RWPE2 (cell line): ENCODE results near the gene LDB2.

ENCODE experiments used
- ATAC-seq: fragments of 200-7000 bp; cut with Tn5 transposase; 3 replicates; pipeline ENCODE4 v1.9.1; 2021; ENCODE audit warnings: low read depth
- DNase-seq: peaks from one replicate; pipeline ENCODE4 v3.0.0-alpha.2; 2020; ENCODE audit warnings: low spot score
- H3K27ac ChIP-seq: fragments of 450-650 bp; 2 replicates; pipeline ENCODE4 v1.5.1; 2017; ENCODE audit warnings: mild to moderate bottlenecking; ENCODE audit not compliant: poor library complexity, severe bottlenecking
- H3K27me3 ChIP-seq: fragments of 250-450 bp; sonication (Bioruptor Pico); 2 replicates; pipeline ENCODE4 v1.5.1; 2021; ENCODE audit warnings: mild to moderate bottlenecking, moderate library complexity; ENCODE audit not compliant: insufficient read depth, poor library complexity, severe bottlenecking
- H3K36me3 ChIP-seq: fragments of 250-450 bp; sonication (Bioruptor Pico); 2 replicates; pipeline ENCODE4 v1.5.1; 2020; ENCODE audit warnings: low read depth, mild to moderate bottlenecking, moderate library complexity
- H3K4me1 ChIP-seq: fragments of 250-450 bp; sonication (Bioruptor Pico); 2 replicates; pipeline ENCODE4 v1.5.1; 2021; ENCODE audit warnings: mild to moderate bottlenecking, moderate library complexity; ENCODE audit not compliant: insufficient read depth, poor library complexity, severe bottlenecking
- H3K4me3 ChIP-seq: fragments of 250-450 bp; sonication (Bioruptor Pico); 2 replicates; pipeline ENCODE4 v1.5.1; 2021; ENCODE audit warnings: mild to moderate bottlenecking, moderate library complexity; ENCODE audit not compliant: severe bottlenecking
- H3K9me3 ChIP-seq: fragments of 250-450 bp; sonication (Bioruptor Pico); 2 replicates; pipeline ENCODE4 v1.5.1; 2021; ENCODE audit warnings: mild to moderate bottlenecking, moderate library complexity; ENCODE audit not compliant: severe bottlenecking
- CTCF ChIP-seq: fragments of 450-650 bp; IDR thresholded peaks from one replicate; pipeline ENCODE4 v1.5.1; 2017; ENCODE audit warnings: mild to moderate bottlenecking, moderate library complexity; ENCODE audit not compliant: poor library complexity, severe bottlenecking

Gene LDB2

GRCh38 chr4:16897991-16898827 is at the start of gene LDB2:
LDB2 (minus strand) TSS chr4:16898645.
- Histone ChIP-seq H3K36me3 (no peaks in the 10 kb centered on the region), H3K4me1 (no peaks in the 10 kb centered on the region), H3K27ac (no peak within 1 kb of the TSS), H3K27me3 (peaks cover 17% of the 10 kb centered on the region), H3K9me3 (no peaks in the 10 kb centered on the region), H3K4me3 (no peak within 1 kb of the TSS)
- no peak; the same call in 2 of the 3 replicates for ATAC-seq
- TF ChIP-seq CTCF, result no peak
- DNase-seq, result no peak

- no peaks in the 10 kb centered on the region for H3K4me1 ChIP-seq
- no peak overlapping the region for H3K4me3 ChIP-seq
- H3K9me3 ChIP-seq, result no peaks in the 10 kb centered on the region
- H3K36me3 ChIP-seq, result no peaks in the 10 kb centered on the region
- no peaks in the 10 kb centered on the region for H3K27me3 ChIP-seq
- H3K27ac ChIP-seq, result no peak overlapping the region
- no peak for ATAC-seq
- no peak for DNase-seq
- TF ChIP-seq CTCF, result no peak
These were observed 44.0 kb upstream of the LDB2 start for GRCh38 chr4:16942491-16942890.

- DNase-seq, result no peak
- no peaks in the 10 kb centered on the region for H3K27me3 ChIP-seq
- ATAC-seq, result no peak
- no peaks in the 10 kb centered on the region for H3K36me3 ChIP-seq
- TF ChIP-seq CTCF, result no peak
- H3K9me3 ChIP-seq, result no peaks in the 10 kb centered on the region
- no peak overlapping the region for H3K4me3 ChIP-seq
- no peak overlapping the region for H3K27ac ChIP-seq
- no peaks in the 10 kb centered on the region for H3K4me1 ChIP-seq
These were observed 40.7 kb upstream of the LDB2 start for GRCh38 chr4:16939178-16939577.

- ATAC-seq (no peak), DNase-seq (no peak)
- no peak for TF ChIP-seq CTCF
- Histone ChIP-seq H3K4me3 (no peak overlapping the region), H3K27me3 (no peaks in the 10 kb centered on the region), H3K27ac (no peak overlapping the region), H3K9me3 (no peaks in the 10 kb centered on the region), H3K4me1 (no peaks in the 10 kb centered on the region), H3K36me3 (no peaks in the 10 kb centered on the region)
These were observed 40.1 kb upstream of the LDB2 start for GRCh38 chr4:16938512-16939040.
